Diencephalon (tissue), 1 donor: ENCODE data around the gene SLC22A15. TPM values are rescaled to one million over a fixed set of nuclear protein-coding genes. Genes with fewer than 3 reads are reported as not detected.

Experiments used
- total RNA-seq: library from RNA; depleted of rRNA; stranded (reverse); fragments of >200 nt; gene quantifications from one replicate; pipeline ENCODE4 v1.2.3, GENCODE V29; 2014

Gene SLC22A15
- total RNA-seq: 28.6 TPM

GRCh38 chr1:115976062-115976920, at the start of gene SLC22A15:
TSS of gene SLC22A15 (plus strand) at chr1:115976513. CDS start at chr1:115976628, 115 bp downstream.

GRCh38 chr1:116110567-116111523, 134.5 kb downstream of the SLC22A15 start, which contains the start of gene MAB21L3:
TSS of gene MAB21L3 (plus strand) at chr1:116111399. CDS start at chr1:116112616, 1,217 bp downstream.

Other genes with a start within 250 kb of the SLC22A15 start
- gene CASQ2, start 207.8 kb upstream of the SLC22A15 start, total RNA-seq: 0.23 TPM
- 16.1 TPM for gene NHLH2, start 135.4 kb upstream of the SLC22A15 start, total RNA-seq
- gene MAB21L3, start 134.9 kb downstream of the SLC22A15 start, total RNA-seq: 0.46 TPM